HCT116 (cell line): ENCODE results near the gene MRLN. TPM values are rescaled to one million over a fixed set of nuclear protein-coding genes. Genes with fewer than 3 reads are reported as not detected.

Source experiments
- ATAC-seq: fragments of 200-7000 bp; cut with Tn5 transposase; 2 replicates; pipeline ENCODE4 v1.9.1; 2020; ENCODE audit warnings: mild to moderate bottlenecking, moderate library complexity
- BruUV-seq: library from RNA; stranded (reverse); fragments of 400-500 nt; replicated peaks from 2 replicates; lab custom pipeline; 2021; lab: Mats Ljungman, UMichigan
- CTCF ChIA-PET: fragments of 300-600 bp; sonication (Branson Sonifier 250); formaldehyde crosslinking; loops from one replicate; lab custom pipeline; 2021; ENCODE audit warnings: antibody characterized with exemption; lab: Charles Lee
- POLR2A ChIA-PET: fragments of 300-600, 350-600 bp; sonication (Branson Sonifier 250); formaldehyde crosslinking; loops from one replicate; lab custom pipeline; 2021; ENCODE audit warnings: antibody characterized with exemption; lab: Charles Lee
- RAD21 ChIA-PET, 2 experiments: fragments of 300-600 bp; sonication (Branson Sonifier 250); formaldehyde crosslinking; loops; one replicate each; lab custom pipeline; 2023; ENCODE audit warnings: low total read pairs in 2 of 2; ENCODE audit not compliant: uncharacterized antibody in 2 of 2, unreplicated experiment in 2 of 2, low non-redundant PET in 1 of 2; lab: Charles Lee
- DNase-seq: peaks from one replicate; pipeline ENCODE4 v3.0.0-alpha.2; 2010; ENCODE audit warnings: low read depth, low spot score
- H2AFZ ChIP-seq: fragments of 200-600 bp; shearing (Covaris generic), sonication (generic); 2 replicates; pipeline ENCODE4 v1.6.1; 2017; ENCODE audit warnings: low read depth, mixed run types, mixed read lengths, antibody characterized with exemption, low read length; ENCODE audit not compliant: poor library complexity, severe bottlenecking
- H3K27ac ChIP-seq: 2 replicates; pipeline ENCODE4 v1.5.1; 2012; ENCODE audit warnings: low read depth, low read length
- H3K27me3 ChIP-seq: fragments of 200-600 bp; sonication (generic); 2 replicates; pipeline ENCODE4 v1.6.1; 2016; ENCODE audit warnings: mixed run types, low read length, mixed read lengths; ENCODE audit not compliant: insufficient read depth
- H3K36me3 ChIP-seq, 2 experiments: fragments of 200-500 bp in 1 of 2; fragments of 200-600 bp in 1 of 2; sonication (Bioruptor generic) in 1 of 2; sonication (generic) in 1 of 2; 2 replicates each; pipeline versions ENCODE4 v1.5.1 to v1.6.1; 2014 to 2016; ENCODE audit warnings: low read length in 2 of 2, inconsistent platforms in 1 of 2, mixed read lengths in 1 of 2, mixed run types in 1 of 2; ENCODE audit not compliant: insufficient read depth in 2 of 2, control insufficient read depth in 1 of 2
- H3K4me1 ChIP-seq, 2 experiments: fragments of 200-600 bp in 1 of 2; sonication (generic) in 1 of 2; 2 replicates each; pipeline versions ENCODE4 v1.5.1 to v1.6.1; 2012 to 2017; ENCODE audit warnings: low read length in 2 of 2, inconsistent platforms in 1 of 2, mild to moderate bottlenecking in 1 of 2, mixed read lengths in 1 of 2, mixed run types in 1 of 2, moderate library complexity in 1 of 2; ENCODE audit not compliant: insufficient read depth in 2 of 2, control insufficient read depth in 1 of 2
- H3K4me2 ChIP-seq: fragments of 200-600 bp; sonication (generic); 2 replicates; pipeline ENCODE4 v1.6.1; 2017; ENCODE audit warnings: mixed run types, low read length, mixed read lengths
- H3K4me3 ChIP-seq, 2 experiments: fragments of 200-600 bp in 1 of 2; sonication (generic) in 1 of 2; replicated peaks in 1 of 2; 2 replicates each; pipeline ENCODE4 v1.5.1; 2011 to 2016; ENCODE audit warnings: low read length in 2 of 2, control low read depth in 1 of 2, low read depth in 1 of 2, mild to moderate bottlenecking in 1 of 2, mixed read lengths in 1 of 2, mixed run types in 1 of 2
- H3K79me2 ChIP-seq: fragments of 200-600 bp; sonication (generic); 2 replicates; pipeline ENCODE4 v1.6.1; 2017; ENCODE audit warnings: mild to moderate bottlenecking, mixed run types, low read length, moderate library complexity, mixed read lengths; ENCODE audit not compliant: insufficient read depth
- H3K9ac ChIP-seq: fragments of 200-600 bp; sonication (generic); 2 replicates; pipeline ENCODE4 v1.6.1; 2016; ENCODE audit warnings: low read length, mixed read lengths
- H3K9me2 ChIP-seq: fragments of 200-600 bp; sonication (generic), shearing (Covaris generic); 2 replicates; pipeline ENCODE4 v1.6.1; 2017; ENCODE audit warnings: mixed run types, mild to moderate bottlenecking, moderate library complexity; ENCODE audit not compliant: insufficient read depth
- H3K9me3 ChIP-seq, 2 experiments: fragments of 200-500 bp in 1 of 2; fragments of 200-600 bp in 1 of 2; sonication (Bioruptor generic) in 1 of 2; sonication (generic) in 1 of 2; 2 replicates each; pipeline ENCODE4 v1.6.1; 2014 to 2017; ENCODE audit warnings: low read length in 2 of 2, mixed read lengths in 2 of 2, inconsistent platforms in 1 of 2, low read depth in 1 of 2, mild to moderate bottlenecking in 1 of 2, mixed run types in 1 of 2, moderate library complexity in 1 of 2; ENCODE audit not compliant: control insufficient read depth in 1 of 2, insufficient read depth in 1 of 2
- H4K20me1 ChIP-seq: fragments of 200-600 bp; sonication (generic), shearing (Covaris generic); 2 replicates; pipeline ENCODE4 v1.6.1; 2017; ENCODE audit warnings: mixed run types, mild to moderate bottlenecking, moderate library complexity; ENCODE audit not compliant: insufficient read depth
- CBX3 ChIP-seq: IDR thresholded peaks from 2 replicates; pipeline ENCODE4 v1.6.1; 2012; ENCODE audit warnings: low read depth
- CEBPB ChIP-seq: IDR thresholded peaks from 2 replicates; pipeline ENCODE4 v1.6.1; 2012; ENCODE audit warnings: low read depth
- EGR1 ChIP-seq: IDR thresholded peaks from 2 replicates; pipeline ENCODE4 v1.6.1; 2012; ENCODE audit warnings: low read depth
- ELF1 ChIP-seq: IDR thresholded peaks from 2 replicates; pipeline ENCODE4 v1.6.1; 2012; ENCODE audit warnings: low read depth, borderline replicate concordance
- FOSL1 ChIP-seq: IDR thresholded peaks from 2 replicates; pipeline ENCODE4 v1.6.1; 2012; ENCODE audit warnings: low read depth
- MAX ChIP-seq: IDR thresholded peaks from 2 replicates; pipeline ENCODE4 v1.6.1; 2012
- RAD21 ChIP-seq: IDR thresholded peaks from 2 replicates; pipeline ENCODE4 v1.6.1; 2012; ENCODE audit warnings: low read depth, mild to moderate bottlenecking
- REST ChIP-seq: IDR thresholded peaks from 2 replicates; pipeline ENCODE4 v1.6.1; 2012; ENCODE audit warnings: low read depth
- TCF7L2 ChIP-seq: IDR thresholded peaks from 2 replicates; pipeline ENCODE4 v1.7.0; 2011; ENCODE audit warnings: borderline replicate concordance, inconsistent platforms; ENCODE audit not compliant: insufficient read depth, insufficient read length; ENCODE audit errors: extremely low read depth
- YY1 ChIP-seq: IDR thresholded peaks from 2 replicates; pipeline ENCODE4 v1.6.1; 2011; ENCODE audit warnings: low read length, low read depth, moderate library complexity, mild to moderate bottlenecking; ENCODE audit not compliant: insufficient replicate concordance; ENCODE audit errors: extremely low read depth
- ZNF274 ChIP-seq: fragments of 200-500 bp; sonication (Bioruptor generic); IDR thresholded peaks from 2 replicates; pipeline ENCODE4 v1.6.1; 2014; ENCODE audit warnings: mild to moderate bottlenecking, low read depth, low read length, inconsistent platforms
- intact Hi-C: fragments of 100-400 bp; cut with micrococcal nuclease; formaldehyde crosslinking; loops from 2 replicates; pipeline ENCODE4 v1.10.0; 2022
- total RNA-seq: library from RNA; stranded (reverse); gene quantifications from one replicate; pipeline ENCODE4 v1.2.1, GENCODE V29; 2021; ENCODE audit not compliant: unreplicated experiment
- TF ChIP-seq, protein P1 (sequence below): IDR thresholded peaks from 2 replicates; pipeline ENCODE4 v1.6.1; 2012
- TF ChIP-seq, protein P2 (sequence below), 3 experiments: fragments of 200-600 bp in 1 of 3; sonication (generic) in 1 of 3; IDR thresholded peaks in 2 of 3; conservative IDR thresholded peaks in 1 of 3; 2 replicates each; pipeline ENCODE4 v1.5.1; 2012 to 2017; ENCODE audit warnings: low read depth in 2 of 3, low read length in 2 of 3, antibody characterized with exemption in 1 of 3, borderline replicate concordance in 1 of 3, control low read depth in 1 of 3, mild to moderate bottlenecking in 1 of 3, mixed read lengths in 1 of 3, mixed run types in 1 of 3, moderate library complexity in 1 of 3; ENCODE audit not compliant: insufficient read depth in 1 of 3

Gene MRLN
- total RNA-seq, 1 experiment from 2014 or later: not detected

DNA sequence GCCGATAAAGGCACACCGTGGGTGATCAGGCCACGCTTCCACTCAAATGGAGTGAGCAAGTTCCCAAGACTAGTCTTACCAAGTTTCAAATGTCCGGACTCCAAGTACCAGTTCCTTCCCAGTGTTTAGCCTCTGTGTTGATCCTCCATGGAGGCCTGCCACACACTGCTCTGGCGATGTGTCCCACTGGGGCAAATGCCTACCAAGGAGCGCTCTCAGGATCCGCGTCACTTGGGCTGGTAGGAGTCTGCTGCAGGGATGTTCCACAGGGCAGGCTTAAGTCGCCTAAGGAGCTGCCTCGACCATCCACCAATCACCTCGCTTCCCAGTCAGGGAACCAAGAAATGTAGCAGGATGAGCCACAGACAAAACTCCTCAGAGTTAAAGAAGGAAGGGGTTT, 17.4 kb upstream of the MRLN start:
- Histone ChIP-seq H3K9me2 (no peaks in the 10 kb centered on the region), H3K36me3 (no peaks in the 10 kb centered on the region), H3K4me2 (no peak overlapping the region), H3K9ac (no peak overlapping the region), H3K27ac (no peak overlapping the region)
- ChIA-PET POLR2A (no interaction called here), CTCF (no interaction called here), RAD21 (no interaction called here)
- BruUV-seq: no TSS peak
- ATAC-seq: no peak
- TF ChIP-seq ZNF274: no peak
- no peak for TF ChIP-seq MAX
- TF ChIP-seq YY1: no peak
- TF ChIP-seq, all 23 proteins: peak for 0
- intact Hi-C loops: no loop called here
- Histone ChIP-seq H3K4me3 (no peak overlapping the region), H3K4me1 (no peaks in the 10 kb centered on the region), H3K79me2 (no peaks in the 10 kb centered on the region), H3K9me3 (no peaks in the 10 kb centered on the region), H4K20me1 (no peaks in the 10 kb centered on the region), H2AFZ (no peak overlapping the region), H3K27me3 (no peaks in the 10 kb centered on the region)
- DNase-seq: no peak

GRCh38 chr10:59762505-59762904, 9.2 kb upstream of the MRLN start:
- no peak for ATAC-seq
- Histone ChIP-seq H3K4me2 (no peak overlapping the region), H3K27ac (no peak overlapping the region), H3K4me3 (no peak overlapping the region), H3K4me1 (no peaks in the 10 kb centered on the region), H4K20me1 (no peaks in the 10 kb centered on the region), H3K9me2 (no peaks in the 10 kb centered on the region), H3K27me3 (no peaks in the 10 kb centered on the region), H2AFZ (no peak overlapping the region), H3K36me3 (no peaks in the 10 kb centered on the region), H3K79me2 (no peaks in the 10 kb centered on the region), H3K9me3 (no peaks in the 10 kb centered on the region), H3K9ac (no peak overlapping the region)
- BruUV-seq: no TSS peak
- TF ChIP-seq ELF1 (no peak), FOSL1 (no peak), CBX3 (no peak), EGR1 (no peak), REST (no peak), CEBPB (no peak), RAD21 (no peak), TCF7L2 (no peak), ZNF274 (no peak)
- TF ChIP-seq, protein P1, sequence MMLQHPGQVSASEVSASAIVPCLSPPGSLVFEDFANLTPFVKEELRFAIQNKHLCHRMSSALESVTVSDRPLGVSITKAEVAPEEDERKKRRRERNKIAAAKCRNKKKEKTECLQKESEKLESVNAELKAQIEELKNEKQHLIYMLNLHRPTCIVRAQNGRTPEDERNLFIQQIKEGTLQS: no peak
- TF ChIP-seq, protein P2, sequence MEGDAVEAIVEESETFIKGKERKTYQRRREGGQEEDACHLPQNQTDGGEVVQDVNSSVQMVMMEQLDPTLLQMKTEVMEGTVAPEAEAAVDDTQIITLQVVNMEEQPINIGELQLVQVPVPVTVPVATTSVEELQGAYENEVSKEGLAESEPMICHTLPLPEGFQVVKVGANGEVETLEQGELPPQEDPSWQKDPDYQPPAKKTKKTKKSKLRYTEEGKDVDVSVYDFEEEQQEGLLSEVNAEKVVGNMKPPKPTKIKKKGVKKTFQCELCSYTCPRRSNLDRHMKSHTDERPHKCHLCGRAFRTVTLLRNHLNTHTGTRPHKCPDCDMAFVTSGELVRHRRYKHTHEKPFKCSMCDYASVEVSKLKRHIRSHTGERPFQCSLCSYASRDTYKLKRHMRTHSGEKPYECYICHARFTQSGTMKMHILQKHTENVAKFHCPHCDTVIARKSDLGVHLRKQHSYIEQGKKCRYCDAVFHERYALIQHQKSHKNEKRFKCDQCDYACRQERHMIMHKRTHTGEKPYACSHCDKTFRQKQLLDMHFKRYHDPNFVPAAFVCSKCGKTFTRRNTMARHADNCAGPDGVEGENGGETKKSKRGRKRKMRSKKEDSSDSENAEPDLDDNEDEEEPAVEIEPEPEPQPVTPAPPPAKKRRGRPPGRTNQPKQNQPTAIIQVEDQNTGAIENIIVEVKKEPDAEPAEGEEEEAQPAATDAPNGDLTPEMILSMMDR (IDR thresholded peaks at IDR 0.05 in 2 of 3, conservative IDR thresholded peaks at IDR 0.05 in 1 of 3; ENCODE audit: borderline replicate concordance in 1 of 3, insufficient read depth in 1 of 3, low read depth in 2 of 3, low read length in 2 of 3): no peak
- no peak for DNase-seq
- POLR2A ChIA-PET: no interaction called here
- intact Hi-C loops: no loop called here
- RAD21 ChIA-PET: no interaction called here
- CTCF ChIA-PET: no interaction called here
